Measurements from ENCODE around the gene SDE2.

The SDE2 gene

GRCh38 chr1:225934711-225935110 is 64.4 kb downstream of the SDE2 start:
- Mint-ChIP-seq H3K4me1 (ENCODE audit: low read depth) (no peaks in the 10 kb centered on the region), H3K36me3 (ENCODE audit: low read depth) (no peaks in the 10 kb centered on the region), H3K9me3 (no peaks in the 10 kb centered on the region), H3K27ac (no peak overlapping the region), H3K27me3 (no peaks in the 10 kb centered on the region), H3K4me3 (no peak overlapping the region)
- DNase-seq = no peak

GRCh38 chr1:225933072-225933471 is 66.1 kb downstream of the SDE2 start:
- no peak for DNase-seq
- Mint-ChIP-seq H3K4me1 (ENCODE audit: low read depth) (peaks cover 13% of the 10 kb centered on the region), H3K27me3 (no peaks in the 10 kb centered on the region), H3K4me3 (no peak overlapping the region), H3K27ac (no peak overlapping the region), H3K36me3 (ENCODE audit: low read depth) (no peaks in the 10 kb centered on the region), H3K9me3 (no peaks in the 10 kb centered on the region)
